Activated naive CD8-positive, alpha-beta T cell treated with anti-CD3 and anti-CD28 coated beads, Interleukin-2, amount 10 ng/mL, durations not matched to agents 7 days and 5 days (primary cell): ENCODE data around the gene CERK. TPM values are rescaled to one million over a fixed set of nuclear protein-coding genes. Genes with fewer than 3 reads are reported as not detected.
"Not testable (repeated sequence)": the region's sequence is repeated elsewhere in the genome, so short reads cannot be mapped to it uniquely, and the experiment has no call there.

Experiments used
- ATAC-seq: fragments of 150-1000 bp; cut with Tn5 transposase; one replicate; pipeline ENCODE4 v1.10.0; 2021; ENCODE audit warnings: low read depth, moderate library complexity
- POLR2A ChIA-PET: fragments of 350-600 bp; sonication (Branson Sonifier 250); formaldehyde crosslinking; loops from one replicate; lab custom pipeline; 2021; ENCODE audit warnings: antibody characterized with exemption; lab: Charles Lee
- DNase-seq: peaks from one replicate; pipeline ENCODE4 v3.0.0; 2021
- H3K27ac Mint-ChIP-seq: one replicate; pipeline ENCODE4 v1.8.0; 2022; ENCODE audit warnings: mild to moderate bottlenecking, mixed read lengths
- H3K27me3 Mint-ChIP-seq: one replicate; pipeline ENCODE4 v1.8.0; 2022; ENCODE audit warnings: mild to moderate bottlenecking, moderate library complexity, mixed read lengths
- H3K36me3 Mint-ChIP-seq: one replicate; pipeline ENCODE4 v1.8.0; 2021; ENCODE audit warnings: mild to moderate bottlenecking, mixed read lengths
- H3K4me1 Mint-ChIP-seq: one replicate; pipeline ENCODE4 v1.8.0; 2021; ENCODE audit warnings: mixed read lengths
- H3K4me3 Mint-ChIP-seq: one replicate; pipeline ENCODE4 v1.8.0; 2022; ENCODE audit warnings: mild to moderate bottlenecking, moderate library complexity, mixed read lengths
- H3K9me3 Mint-ChIP-seq: one replicate; pipeline ENCODE4 v1.8.0; 2021; ENCODE audit warnings: mixed read lengths
- total RNA-seq, 2 experiments: library from RNA; stranded (reverse); gene quantifications; one replicate each; pipeline ENCODE4 v1.2.3, GENCODE V29; 2021

CERK gene
- total RNA-seq, 2 experiments from 2014 or later, result 90.8 to 94.9 TPM

DNA sequence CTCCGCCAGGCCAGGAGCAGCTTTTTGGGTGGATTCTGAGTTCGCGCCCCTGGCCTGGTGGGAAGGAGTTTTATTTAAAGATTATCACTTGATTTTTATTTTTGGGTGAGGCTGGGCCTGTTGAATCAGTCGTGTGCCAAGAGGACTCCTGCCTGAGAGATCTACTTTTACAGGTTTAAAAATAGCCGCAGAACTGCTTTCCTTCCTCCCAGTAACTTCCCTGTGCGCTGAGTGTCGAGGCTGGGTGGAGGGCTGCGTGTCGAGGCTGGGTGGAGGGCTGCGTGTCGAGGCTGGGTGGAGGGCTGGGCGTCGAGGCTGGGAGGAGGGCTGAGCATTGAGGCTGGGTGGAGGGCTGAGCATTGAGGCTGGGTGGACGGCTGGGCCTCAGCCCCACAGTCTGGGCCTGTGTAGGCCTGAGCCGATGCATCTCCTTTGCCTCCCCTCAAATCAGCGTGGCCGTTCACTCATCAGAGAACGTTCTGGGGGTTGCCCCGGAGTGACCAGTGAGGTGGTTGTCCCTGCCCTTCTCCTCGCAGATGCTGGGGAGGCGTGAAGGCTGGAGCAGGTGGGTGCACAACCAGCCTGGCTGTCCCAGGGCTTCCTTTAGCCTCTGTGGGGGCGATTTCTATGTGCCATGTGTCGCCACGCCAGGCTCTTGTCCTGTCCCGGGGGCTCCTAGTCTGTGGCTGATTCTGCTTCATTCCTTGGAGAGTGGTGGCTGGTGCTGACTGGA lies 87.8 kb downstream of the CERK start:
- H3K27ac Mint-ChIP-seq, result no peak overlapping the region
- no peaks in the 10 kb centered on the region for H3K27me3 Mint-ChIP-seq
- DNase-seq (no peak), ATAC-seq (no peak)
- POLR2A ChIA-PET, result no interaction called here
- peaks cover 6% of the 10 kb centered on the region for H3K9me3 Mint-ChIP-seq
- peaks cover 7% of the 10 kb centered on the region for H3K36me3 Mint-ChIP-seq
- H3K4me1 Mint-ChIP-seq, result peaks cover 15% of the 10 kb centered on the region
- H3K4me3 Mint-ChIP-seq, result no peak overlapping the region

DNA sequence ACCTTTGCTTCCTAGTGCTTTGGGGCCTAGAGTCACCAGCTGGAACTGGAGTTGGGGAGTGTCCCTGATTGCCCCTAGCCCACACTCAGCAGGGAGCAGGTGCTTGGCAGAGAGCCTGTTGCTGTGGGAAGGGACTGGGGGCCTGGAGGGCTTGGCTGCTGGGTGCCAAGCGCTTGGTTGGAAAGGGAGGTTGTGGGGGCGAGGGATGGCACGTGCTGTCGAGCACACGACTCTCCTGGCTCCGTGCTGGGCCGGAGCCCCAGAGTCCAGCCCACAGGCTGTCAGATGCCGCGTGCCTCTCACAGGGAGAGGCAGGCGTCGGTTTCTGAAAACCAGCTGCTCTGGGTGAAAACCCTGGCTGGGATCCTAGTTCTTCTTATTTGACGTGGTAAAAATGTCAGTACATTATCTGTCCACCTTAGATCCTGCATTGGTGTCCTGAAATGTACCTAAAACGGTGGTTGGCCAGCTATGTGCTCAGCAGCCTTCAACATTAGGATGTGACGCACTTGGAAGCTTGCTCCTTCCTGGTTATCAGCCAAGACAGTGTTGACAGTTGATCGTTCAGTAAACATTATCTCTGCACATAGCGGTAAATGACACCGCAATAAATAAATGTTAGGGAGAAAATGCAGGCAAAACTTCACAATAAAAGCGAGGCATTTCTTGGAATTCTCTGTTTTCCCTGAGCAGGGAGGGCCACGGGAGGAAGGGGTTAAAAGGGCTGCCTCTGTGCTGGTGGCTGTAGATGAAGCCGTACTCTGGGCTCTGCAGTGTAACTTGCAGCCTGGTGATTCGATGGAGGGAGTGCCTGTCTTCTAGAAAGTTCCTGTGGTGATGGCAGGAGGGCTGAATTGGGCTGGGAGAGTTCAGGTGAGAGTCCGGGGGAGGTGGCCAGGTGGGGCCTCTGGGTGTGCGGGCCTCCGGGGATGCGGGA lies 88.6 kb downstream of the CERK start:
- no peak overlapping the region for H3K27ac Mint-ChIP-seq
- H3K36me3 Mint-ChIP-seq, result peaks cover 7% of the 10 kb centered on the region
- ATAC-seq, result no peak
- no peaks in the 10 kb centered on the region for H3K27me3 Mint-ChIP-seq
- H3K4me1 Mint-ChIP-seq, result peaks cover 11% of the 10 kb centered on the region
- DNase-seq, result no peak
- POLR2A ChIA-PET, result no interaction called here
- peaks cover 6% of the 10 kb centered on the region for H3K9me3 Mint-ChIP-seq
- no peak overlapping the region for H3K4me3 Mint-ChIP-seq

- POLR2A ChIA-PET, H3K9me3 Mint-ChIP-seq, H3K36me3 Mint-ChIP-seq, H3K27ac Mint-ChIP-seq, ATAC-seq, DNase-seq, H3K4me1 Mint-ChIP-seq, H3K4me3 Mint-ChIP-seq, H3K27me3 Mint-ChIP-seq: not testable (repeated sequence)
These were observed 89.7 kb downstream of the CERK start for GRCh38 chr22:46648225-46648820.

- Mint-ChIP-seq H3K4me3 (no peak overlapping the region), H3K27ac (no peak overlapping the region)
- POLR2A ChIA-PET, result no interaction called here
These were observed 91.4 kb downstream of the CERK start for GRCh38 chr22:46646531-46647215.

GRCh38 chr22:46642840-46643480 lies 95.1 kb downstream of the CERK start:
- H3K27me3 Mint-ChIP-seq, H3K36me3 Mint-ChIP-seq, H3K4me3 Mint-ChIP-seq, ATAC-seq, H3K4me1 Mint-ChIP-seq, H3K27ac Mint-ChIP-seq, H3K9me3 Mint-ChIP-seq, DNase-seq: not testable (repeated sequence)
- POLR2A ChIA-PET, result interaction anchor here (0.5 kb wide), 1 partner anchor 1772 kb away, joined by 3 read pairs; no protein-coding TSS in a partner anchor

More at GRCh38 chr22:46646531-46647215, 91.4 kb downstream of the CERK start:
- peaks cover 9% of the 10 kb centered on the region for H3K9me3 Mint-ChIP-seq
- ATAC-seq (no peak), DNase-seq (no peak)
- peaks cover 10% of the 10 kb centered on the region for H3K36me3 Mint-ChIP-seq
- no peaks in the 10 kb centered on the region for H3K27me3 Mint-ChIP-seq
- H3K4me1 Mint-ChIP-seq, result peaks cover 2% of the 10 kb centered on the region

DNA sequence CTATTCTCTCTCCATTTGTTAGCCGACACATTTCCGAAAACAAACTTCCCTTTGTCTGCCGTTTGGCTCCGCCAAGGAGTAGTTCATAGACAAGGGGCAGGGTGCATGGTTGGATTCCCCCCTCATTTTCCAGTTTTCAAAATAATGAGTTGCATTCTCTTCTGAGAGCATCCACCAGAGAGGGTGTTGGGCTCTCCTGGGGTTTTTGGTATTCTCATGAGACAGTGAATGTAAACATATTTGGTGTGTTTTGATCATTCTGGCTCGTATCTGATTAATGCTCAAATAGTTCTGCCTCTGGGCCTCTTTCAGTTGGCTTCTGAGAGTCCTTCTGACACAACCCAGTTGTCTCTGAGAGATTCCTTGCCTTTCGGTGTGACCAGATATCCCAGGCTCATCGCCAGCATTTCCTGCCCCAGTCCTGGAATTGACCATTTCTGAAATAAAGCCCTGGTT lies 96.2 kb downstream of the CERK start:
- Mint-ChIP-seq H3K4me3 (no peak overlapping the region), H3K36me3 (peaks cover 3% of the 10 kb centered on the region), H3K4me1 (peaks cover 3% of the 10 kb centered on the region), H3K27ac (no peak overlapping the region), H3K27me3 (no peaks in the 10 kb centered on the region), H3K9me3 (peaks cover 3% of the 10 kb centered on the region)
- no peak for ATAC-seq
- no peak for DNase-seq
- POLR2A ChIA-PET, result no interaction called here

- Mint-ChIP-seq H3K4me3 (no peak overlapping the region), H3K27ac (no peak overlapping the region), H3K9me3 (peaks cover 3% of the 10 kb centered on the region), H3K4me1 (peaks cover 3% of the 10 kb centered on the region), H3K36me3 (peaks cover 3% of the 10 kb centered on the region), H3K27me3 (no peaks in the 10 kb centered on the region)
- DNase-seq, result no peak
- POLR2A ChIA-PET, result interaction anchor here (0.7 kb wide), 1 partner anchor 100 kb away, joined by 3 read pairs; no protein-coding TSS in a partner anchor
- no peak for ATAC-seq
These were observed 97.6 kb downstream of the CERK start for GRCh38 chr22:46640293-46641055.

DNA sequence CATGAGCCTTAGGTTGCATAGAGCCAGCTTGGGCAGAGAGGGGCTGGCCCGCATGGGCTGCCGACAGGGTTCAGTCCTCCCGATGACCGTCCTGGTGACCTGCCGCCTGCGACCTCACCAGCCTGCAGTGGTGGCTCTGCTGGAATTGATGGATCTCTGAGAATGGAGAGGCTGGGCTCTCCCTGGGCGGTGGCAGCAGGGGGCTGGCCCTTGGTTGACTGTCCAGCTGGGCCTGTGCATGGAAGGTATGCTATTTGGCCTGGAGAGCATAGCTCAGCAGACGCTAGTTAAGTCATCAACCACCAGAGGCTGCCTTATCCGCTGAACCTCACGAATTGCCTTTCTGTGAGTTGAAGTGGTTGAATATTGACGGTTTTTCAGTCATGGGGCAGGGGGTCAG lies 98.2 kb downstream of the CERK start:
- Mint-ChIP-seq H3K9me3 (peaks cover 3% of the 10 kb centered on the region), H3K36me3 (peaks cover 3% of the 10 kb centered on the region), H3K27me3 (no peaks in the 10 kb centered on the region), H3K4me1 (peaks cover 3% of the 10 kb centered on the region), H3K27ac (no peak overlapping the region), H3K4me3 (no peak overlapping the region)
- POLR2A ChIA-PET, result no interaction called here
- DNase-seq, result no peak
- ATAC-seq, result no peak

- peaks cover 3% of the 10 kb centered on the region for H3K9me3 Mint-ChIP-seq
- peaks cover 3% of the 10 kb centered on the region for H3K4me1 Mint-ChIP-seq
- H3K36me3 Mint-ChIP-seq, result peaks cover 3% of the 10 kb centered on the region
- ATAC-seq (no peak), DNase-seq (no peak)
- no peaks in the 10 kb centered on the region for H3K27me3 Mint-ChIP-seq
- POLR2A ChIA-PET, result no interaction called here
- no peak overlapping the region for H3K27ac Mint-ChIP-seq
- no peak overlapping the region for H3K4me3 Mint-ChIP-seq
These were observed 99.2 kb downstream of the CERK start for GRCh38 chr22:46638601-46639431.

- Mint-ChIP-seq H3K27ac (no peak overlapping the region), H3K36me3 (no peaks in the 10 kb centered on the region), H3K9me3 (no peaks in the 10 kb centered on the region), H3K27me3 (no peaks in the 10 kb centered on the region), H3K4me1 (peaks cover 3% of the 10 kb centered on the region), H3K4me3 (no peak overlapping the region)
- DNase-seq (no peak), ATAC-seq (no peak)
- POLR2A ChIA-PET, result no interaction called here
These were observed 100.1 kb downstream of the CERK start for GRCh38 chr22:46637711-46638600.
